ENCODE measurements around the gene ZNF853.
"Not testable (repeated sequence)": the region's sequence is repeated elsewhere in the genome, so short reads cannot be mapped to it uniquely, and the experiment has no call there.

Gene ZNF853

GRCh38 chr7:6614953-6615722, at the start of gene ZNF853:
Gene ZNF853 (plus strand): TSS chr7:6615610. CDS start chr7:6616175, 565 bp downstream.
- DNase-seq (ENCODE audit: low read depth) = no peak

- DNase-seq (ENCODE audit: low read depth) = no peak
Measured at GRCh38 chr7:6565655-6566054, 49.8 kb upstream of the ZNF853 start.

- no peak for DNase-seq (ENCODE audit: low read depth)
Measured at GRCh38 chr7:6567886-6568285, 47.5 kb upstream of the ZNF853 start.

- DNase-seq (ENCODE audit: low read depth) = peak; percentile 12
Measured at GRCh38 chr7:6571160-6571779, 44.1 kb upstream of the ZNF853 start.

GRCh38 chr7:6575281-6576023, 40.0 kb upstream of the ZNF853 start:
- no peak for DNase-seq (ENCODE audit: low read depth)

GRCh38 chr7:6576024-6576866, 39.2 kb upstream of the ZNF853 start:
- peak; percentile 7 for DNase-seq (ENCODE audit: low read depth)

GRCh38 chr7:6576867-6577368, 38.5 kb upstream of the ZNF853 start:
- DNase-seq (ENCODE audit: low read depth) = peak; percentile 13

GRCh38 chr7:6577369-6578113, 37.9 kb upstream of the ZNF853 start, which contains the start of gene ZDHHC4:
Gene ZDHHC4 (plus strand): TSS chr7:6577454. CDS start chr7:6580562, 3,108 bp downstream.
- DNase-seq (ENCODE audit: low read depth) = peak; percentile 89

GRCh38 chr7:6578114-6579084, 37.0 kb upstream of the ZNF853 start:
- peak; percentile 26 for DNase-seq (ENCODE audit: low read depth)

- peak; percentile 63 for DNase-seq (ENCODE audit: low read depth)
Measured at GRCh38 chr7:6579446-6579845, 36.0 kb upstream of the ZNF853 start.

GRCh38 chr7:6585746-6586432, 29.5 kb upstream of the ZNF853 start:
- not testable (repeated sequence) for DNase-seq (ENCODE audit: low read depth)

- DNase-seq (ENCODE audit: low read depth) = no peak
Measured at GRCh38 chr7:6588566-6588965, 26.8 kb upstream of the ZNF853 start.

- DNase-seq (ENCODE audit: low read depth) = no peak
Measured at GRCh38 chr7:6589151-6589828, 26.1 kb upstream of the ZNF853 start.

- DNase-seq (ENCODE audit: low read depth) = peak; percentile 76
Measured at GRCh38 chr7:6589829-6590644, 25.4 kb upstream of the ZNF853 start, which contains the start of gene INTS15. Gene INTS15 (plus strand): TSS chr7:6590021. CDS start chr7:6590284, 263 bp downstream.

- DNase-seq (ENCODE audit: low read depth) = no peak
Measured at GRCh38 chr7:6590645-6591110, 24.7 kb upstream of the ZNF853 start.

- no peak for DNase-seq (ENCODE audit: low read depth)
Measured at GRCh38 chr7:6600093-6600492, 15.3 kb upstream of the ZNF853 start.

GRCh38 chr7:6604458-6604857, 11.0 kb upstream of the ZNF853 start:
- DNase-seq (ENCODE audit: low read depth) = no peak

Measured in EH (cell line).